ENCODE data around the gene IFT88. TPM values are rescaled to one million over a fixed set of nuclear protein-coding genes. Genes with fewer than 3 reads are reported as not detected.

The IFT88 gene
- polyA plus RNA-seq, 5 donors = 32.4 to 42.4 (median 34.1) TPM

- no peak for DNase-seq
These were observed 117.1 kb downstream of the IFT88 start for GRCh38 chr13:20684041-20684440.

GRCh38 chr13:20684546-20684945 lies 117.6 kb downstream of the IFT88 start:
- DNase-seq = no peak

DNA sequence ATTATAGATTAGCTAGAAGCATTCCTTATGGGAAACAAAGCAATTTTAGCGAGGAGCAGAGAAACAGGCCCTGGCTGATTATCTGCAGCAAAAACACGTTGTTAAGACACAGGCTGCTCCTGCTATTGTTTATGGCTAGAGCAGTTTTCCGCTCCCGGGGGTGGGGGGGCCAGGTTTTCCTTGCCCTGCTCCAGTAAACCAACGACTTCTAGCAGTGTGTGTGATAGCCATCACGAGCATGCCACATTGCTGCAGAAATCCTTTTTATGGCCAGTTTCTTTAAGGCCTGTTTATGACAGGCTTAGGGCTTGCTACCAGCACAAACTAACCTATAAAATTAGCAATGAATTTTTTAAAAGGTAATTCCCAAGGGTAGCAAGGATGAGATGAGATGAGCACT lies 118.1 kb downstream of the IFT88 start:
- DNase-seq = no peak

DNA sequence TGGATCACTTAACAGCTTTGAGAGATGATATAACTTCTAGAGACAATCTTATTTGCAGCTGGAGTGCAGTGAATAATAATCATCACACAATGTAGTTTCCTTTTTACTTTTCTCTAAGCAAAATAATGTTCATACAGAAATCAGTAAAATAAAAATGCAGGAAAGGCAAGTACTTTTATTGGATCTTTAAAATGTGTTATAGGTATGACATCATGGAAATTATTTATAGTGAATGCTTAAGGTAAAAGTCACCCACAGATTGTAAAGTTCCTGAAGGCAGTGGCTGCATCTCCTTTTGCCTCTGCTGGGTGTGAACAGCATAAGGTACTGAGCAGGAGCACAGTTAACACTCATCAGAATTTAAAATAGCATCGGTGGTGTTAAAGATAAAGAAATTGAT lies 119.2 kb downstream of the IFT88 start:
- no peak for DNase-seq

- DNase-seq = no peak
These were observed 120.1 kb downstream of the IFT88 start for GRCh38 chr13:20686863-20687579.

GRCh38 chr13:20689291-20689690 lies 122.3 kb downstream of the IFT88 start:
- DNase-seq = no peak

DNA sequence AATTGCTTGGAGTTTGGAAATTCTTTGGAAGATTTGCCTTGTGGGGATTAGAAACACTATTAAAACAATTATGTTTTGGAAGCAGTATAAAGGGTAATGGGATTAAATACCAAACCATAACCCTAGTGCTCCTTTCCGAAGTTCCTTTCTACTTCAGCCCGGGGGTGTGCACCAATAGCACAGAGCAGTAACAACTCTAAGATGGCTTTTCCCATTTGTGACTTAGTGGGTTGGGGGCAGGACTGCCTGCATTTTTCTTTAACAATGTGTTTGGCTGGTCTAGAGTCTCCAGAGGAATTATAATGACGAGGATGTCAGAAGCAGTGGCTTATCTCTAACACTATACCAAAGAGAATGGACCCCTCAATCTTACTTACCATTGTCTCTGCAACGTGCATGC lies 124.7 kb downstream of the IFT88 start:
- DNase-seq = no peak

DNA sequence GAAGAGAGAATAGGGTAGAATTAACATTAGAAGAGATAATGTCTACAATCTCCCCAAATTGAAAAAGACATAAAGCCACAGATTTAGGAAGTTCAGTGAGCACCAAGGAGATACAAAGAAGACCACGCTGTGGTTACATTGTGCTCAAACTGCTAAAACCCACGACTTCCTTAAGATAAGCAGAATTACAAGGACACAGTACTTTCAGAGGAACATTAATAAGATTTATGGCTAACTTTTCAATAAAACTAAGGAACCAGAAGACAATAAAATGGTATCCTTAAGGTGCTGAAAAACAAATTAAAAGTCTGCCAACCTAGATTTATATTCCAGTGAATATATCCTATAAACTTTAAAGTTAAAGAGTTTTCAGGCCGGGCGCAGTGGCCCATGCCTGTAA lies 129.1 kb downstream of the IFT88 start:
- no peak for DNase-seq

DNA sequence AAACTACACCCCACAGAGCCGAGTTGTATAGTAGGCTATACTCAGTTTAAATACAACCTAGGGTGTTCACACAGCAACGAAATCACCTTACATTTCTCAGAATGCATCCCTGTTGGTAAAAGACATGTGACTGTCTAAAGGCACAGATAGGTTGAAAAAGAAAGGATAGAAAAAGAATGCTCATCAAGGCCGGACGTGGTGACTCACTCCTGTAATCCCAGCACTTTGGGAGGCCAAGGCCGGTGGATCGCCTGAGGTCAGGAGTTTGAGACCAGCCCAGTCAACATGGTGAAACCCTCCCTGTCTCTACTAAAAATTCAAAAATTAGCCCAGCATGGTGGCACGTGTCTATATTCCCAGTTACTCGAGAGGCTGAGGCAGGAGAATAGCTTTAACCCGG lies 132.8 kb downstream of the IFT88 start:
- no peak for DNase-seq

DNA sequence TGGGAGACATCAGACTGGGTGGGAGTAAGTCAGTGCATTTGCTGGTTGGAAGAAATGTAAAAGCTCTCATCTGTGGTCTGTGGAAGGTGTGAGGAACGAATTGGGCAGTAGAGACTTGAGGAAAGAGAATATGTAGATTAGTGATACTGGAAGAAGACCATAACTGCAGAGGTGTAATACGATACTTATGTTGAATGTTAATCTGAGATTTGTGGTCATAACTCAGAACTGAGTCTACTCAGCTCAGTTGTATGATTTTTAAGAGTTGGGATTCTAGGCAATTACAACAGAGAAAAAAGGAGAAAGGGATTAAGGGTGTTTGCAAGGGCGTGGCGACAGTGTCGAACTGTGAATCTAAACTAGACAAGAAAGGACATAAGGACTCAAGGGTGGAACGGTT lies 133.3 kb downstream of the IFT88 start:
- no peak for DNase-seq

GRCh38 chr13:20701461-20701860 lies 134.5 kb downstream of the IFT88 start:
- DNase-seq = no peak

- no peak for DNase-seq
These were observed 135.6 kb downstream of the IFT88 start for GRCh38 chr13:20702530-20702914.

- DNase-seq = peak in 1 of 2 donors; percentile 34
These were observed 136.2 kb downstream of the IFT88 start, which contains the start of gene IL17D for GRCh38 chr13:20702915-20703779. Gene IL17D (plus strand): TSS chr13:20703699. CDS start chr13:20704002, 303 bp downstream.

DNA sequence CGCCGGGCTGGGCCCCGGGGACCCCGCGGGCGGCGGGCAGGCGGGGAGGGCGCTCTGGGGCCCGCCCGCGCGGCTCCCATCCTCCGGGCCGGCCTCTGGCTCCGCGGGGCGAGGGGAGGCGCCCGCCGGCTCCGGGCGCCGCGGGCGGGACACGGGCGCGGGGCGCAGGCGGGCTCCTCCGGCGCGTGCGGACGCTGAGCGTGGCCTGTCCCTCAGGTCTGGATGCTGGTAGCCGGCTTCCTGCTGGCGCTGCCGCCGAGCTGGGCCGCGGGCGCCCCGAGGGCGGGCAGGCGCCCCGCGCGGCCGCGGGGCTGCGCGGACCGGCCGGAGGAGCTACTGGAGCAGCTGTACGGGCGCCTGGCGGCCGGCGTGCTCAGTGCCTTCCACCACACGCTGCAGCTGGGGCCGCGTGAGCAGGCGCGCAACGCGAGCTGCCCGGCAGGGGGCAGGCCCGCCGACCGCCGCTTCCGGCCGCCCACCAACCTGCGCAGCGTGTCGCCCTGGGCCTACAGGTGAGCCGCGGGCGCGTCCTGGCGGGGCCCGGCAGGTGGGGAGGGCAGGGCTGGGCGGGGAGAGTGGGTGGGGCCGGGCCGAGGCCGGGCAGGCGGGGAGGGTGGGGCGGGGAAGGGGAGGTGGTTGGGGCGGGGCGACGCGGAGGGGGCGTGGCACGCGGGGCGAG lies 137.0 kb downstream of the IFT88 start:
- peak; percentile 73 to 74 for DNase-seq

- DNase-seq = no peak
These were observed 137.6 kb downstream of the IFT88 start for GRCh38 chr13:20704459-20705069.

- DNase-seq = no peak
These were observed 139.7 kb downstream of the IFT88 start for GRCh38 chr13:20706661-20707060.

GRCh38 chr13:20708216-20708615 lies 141.3 kb downstream of the IFT88 start:
- DNase-seq = no peak

DNA sequence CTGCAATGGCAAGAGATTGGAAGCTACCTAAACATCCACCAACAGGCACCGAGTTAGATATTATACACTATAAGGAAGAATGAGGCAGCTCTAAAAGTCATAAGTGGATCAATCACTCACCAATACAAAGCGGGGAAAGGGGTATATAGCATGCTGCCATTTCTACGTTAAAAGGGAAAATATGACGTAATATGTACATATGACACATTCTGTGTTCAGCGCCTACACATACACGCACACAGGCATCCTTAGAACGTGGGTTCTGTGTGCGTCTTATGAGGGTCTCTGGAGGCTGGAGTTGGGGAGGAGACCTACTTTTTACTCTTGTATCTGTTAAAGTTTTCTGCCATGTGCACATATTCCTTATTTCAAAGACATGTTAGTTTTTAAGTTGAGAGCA lies 142.4 kb downstream of the IFT88 start:
- DNase-seq = no peak

DNA sequence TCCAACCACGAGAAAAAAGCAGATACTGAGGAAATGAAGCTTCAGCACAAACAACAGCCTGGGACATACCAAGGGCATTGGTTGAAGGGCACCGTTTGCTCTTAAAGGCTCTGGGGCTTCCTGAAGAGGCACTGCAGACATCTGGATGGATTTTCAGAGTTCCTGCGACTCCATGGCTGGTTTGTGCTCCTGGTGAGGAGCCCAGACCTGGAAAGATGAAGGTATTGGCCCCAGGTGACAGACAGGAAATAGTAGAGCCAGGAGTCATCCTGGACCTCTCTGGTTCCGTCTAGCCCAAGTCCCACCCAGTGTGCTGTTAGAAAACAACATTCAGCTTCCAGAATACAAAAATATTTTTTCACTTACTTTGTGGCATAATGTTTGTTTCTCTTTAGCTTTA lies 142.8 kb downstream of the IFT88 start:
- no peak for DNase-seq

DNA sequence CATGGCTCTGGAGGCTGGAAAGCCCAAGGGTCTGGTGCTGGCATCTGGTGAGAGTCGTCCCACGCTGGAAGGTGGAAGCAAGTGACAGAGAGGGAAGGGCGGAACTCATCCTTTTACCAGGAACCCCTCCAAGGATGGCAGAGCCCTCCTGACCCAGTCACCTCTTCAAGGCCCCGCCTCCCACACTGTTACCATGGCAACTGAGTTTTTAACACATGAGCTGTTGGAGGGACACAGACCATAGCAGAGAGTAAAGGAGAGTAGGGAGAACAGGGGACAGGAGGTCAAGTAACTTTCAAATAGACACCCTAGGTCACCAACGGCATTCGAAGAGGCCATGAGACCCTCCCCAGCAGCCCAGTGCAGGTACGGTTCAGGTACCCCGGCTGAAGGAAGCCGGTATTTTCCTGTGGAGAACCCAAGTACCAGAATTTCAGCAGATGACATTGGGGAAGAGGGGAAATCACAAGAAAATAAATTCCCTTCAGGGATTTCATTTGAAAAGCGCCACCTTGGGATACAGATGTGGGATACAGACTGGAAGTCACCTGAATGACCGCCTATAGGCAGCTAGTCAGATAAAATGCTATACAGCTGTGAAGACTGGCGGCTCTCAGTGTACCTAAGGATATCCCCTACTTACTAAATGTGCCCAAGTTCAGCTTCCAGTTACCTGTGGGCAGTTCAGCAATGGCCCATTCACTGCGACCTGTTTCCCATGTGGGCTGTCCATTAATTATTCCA lies 144.5 kb downstream of the IFT88 start:
- DNase-seq = no peak

- DNase-seq = no peak
These were observed 146.0 kb downstream of the IFT88 start for GRCh38 chr13:20713014-20713376.

All from right lung (tissue), 5 donors.